GM19099 (cell line): Measurements from ENCODE around the gene RAB40A.

Experiments
- POLR2A ChIP-seq: IDR thresholded peaks from 3 replicates; pipeline ENCODE4 v1.6.1; 2011; ENCODE audit warnings: low read depth; ENCODE audit not compliant: insufficient read length; ENCODE audit errors: extremely low read depth

The RAB40A gene

GRCh38 chrX:103533511-103534216, 14.4 kb upstream of the RAB40A start:
- no peak for TF ChIP-seq POLR2A

GRCh38 chrX:103531002-103531401, 11.7 kb upstream of the RAB40A start:
- no peak for TF ChIP-seq POLR2A

GRCh38 chrX:103530545-103530944, 11.3 kb upstream of the RAB40A start:
- no peak for TF ChIP-seq POLR2A

GRCh38 chrX:103529550-103529949, 10.3 kb upstream of the RAB40A start:
- TF ChIP-seq POLR2A, result no peak

GRCh38 chrX:103524747-103525146, 5.5 kb upstream of the RAB40A start:
- TF ChIP-seq POLR2A, result no peak

- no peak for TF ChIP-seq POLR2A
Measured at GRCh38 chrX:103523605-103524004, 4.3 kb upstream of the RAB40A start.

GRCh38 chrX:103520386-103520785, 1.1 kb upstream of the RAB40A start:
- TF ChIP-seq POLR2A, result no peak

GRCh38 chrX:103518571-103518970, 718 bp downstream of the RAB40A start:
- no peak for TF ChIP-seq POLR2A

- TF ChIP-seq POLR2A, result no peak
Measured at GRCh38 chrX:103517246-103517645, 2.0 kb downstream of the RAB40A start.

GRCh38 chrX:103513476-103514108, 5.7 kb downstream of the RAB40A start:
- TF ChIP-seq POLR2A, result no peak

GRCh38 chrX:103513067-103513466, 6.2 kb downstream of the RAB40A start:
- no peak for TF ChIP-seq POLR2A

- no peak for TF ChIP-seq POLR2A
Measured at GRCh38 chrX:103510031-103510430, 9.3 kb downstream of the RAB40A start.

GRCh38 chrX:103503853-103504207, 15.5 kb downstream of the RAB40A start:
- no peak for TF ChIP-seq POLR2A

GRCh38 chrX:103503163-103503852, 16.0 kb downstream of the RAB40A start:
- no peak for TF ChIP-seq POLR2A

GRCh38 chrX:103498786-103499185, 20.5 kb downstream of the RAB40A start:
- no peak for TF ChIP-seq POLR2A

- TF ChIP-seq POLR2A, result no peak
Measured at GRCh38 chrX:103495786-103496185, 23.5 kb downstream of the RAB40A start.
